Caco-2 (cell line): Measurements from ENCODE around the gene YIF1A. TPM values are rescaled to one million over a fixed set of nuclear protein-coding genes. Genes with fewer than 3 reads are reported as not detected.

Source experiments
- BruUV-seq: library from RNA; stranded (reverse); fragments of 400-500 nt; replicated peaks from 2 replicates; lab custom pipeline; 2021; lab: Mats Ljungman, UMichigan
- CTCF ChIA-PET: fragments of 300-600 bp; sonication (Branson Sonifier 250); formaldehyde crosslinking; loops from one replicate; lab custom pipeline; 2022; ENCODE audit warnings: antibody characterized with exemption; lab: Charles Lee
- POLR2A ChIA-PET: fragments of 300-600 bp; sonication (Branson Sonifier 250); formaldehyde crosslinking; loops from one replicate; lab custom pipeline; 2022; ENCODE audit warnings: antibody characterized with exemption; lab: Charles Lee
- DNase-seq, 2 experiments: peaks; one replicate each; pipeline versions ENCODE4 v3.0.0 to v3.0.0-alpha.2; 2020 to 2022
- H3K27me3 ChIP-seq: replicated peaks from 2 replicates; pipeline ENCODE4 v1.6.0; 2011; ENCODE audit warnings: low read length; ENCODE audit not compliant: control insufficient read depth, insufficient read depth
- H3K36me3 ChIP-seq: 2 replicates; pipeline ENCODE4 v1.5.1; 2011; ENCODE audit warnings: low read length; ENCODE audit not compliant: control insufficient read depth, insufficient read depth
- H3K4me1 ChIP-seq: fragments of 250-450 bp; sonication (Bioruptor Pico); 2 replicates; pipeline ENCODE4 v1.5.1; 2020; ENCODE audit warnings: mild to moderate bottlenecking
- H3K4me3 ChIP-seq: 2 replicates; pipeline ENCODE4 v1.5.1; 2011; ENCODE audit warnings: low read depth, mild to moderate bottlenecking, control low read depth, low read length
- H3K9me3 ChIP-seq: fragments of 250-450 bp; sonication (Bioruptor Pico); 2 replicates; pipeline ENCODE4 v1.5.1; 2020; ENCODE audit warnings: mild to moderate bottlenecking, moderate library complexity
- H3K27ac Mint-ChIP-seq: one replicate; pipeline ENCODE4 v1.8.0; 2022; ENCODE audit warnings: mixed read lengths; ENCODE audit not compliant: unreplicated experiment
- H3K27me3 Mint-ChIP-seq: one replicate; pipeline ENCODE4 v1.8.0; 2022; ENCODE audit warnings: mixed read lengths; ENCODE audit not compliant: insufficient read depth, unreplicated experiment
- H3K36me3 Mint-ChIP-seq: one replicate; pipeline ENCODE4 v1.8.0; 2022; ENCODE audit warnings: mild to moderate bottlenecking, mixed read lengths; ENCODE audit not compliant: insufficient read depth, unreplicated experiment
- H3K4me1 Mint-ChIP-seq: one replicate; pipeline ENCODE4 v1.8.0; 2022; ENCODE audit warnings: low read depth, mixed read lengths; ENCODE audit not compliant: unreplicated experiment
- H3K4me3 Mint-ChIP-seq: one replicate; pipeline ENCODE4 v1.8.0; 2022; ENCODE audit warnings: mild to moderate bottlenecking, moderate library complexity, mixed read lengths; ENCODE audit not compliant: unreplicated experiment
- H3K9me3 Mint-ChIP-seq: one replicate; pipeline ENCODE4 v1.8.0; 2022; ENCODE audit warnings: mixed read lengths; ENCODE audit not compliant: unreplicated experiment
- intact Hi-C: fragments of 100-400 bp; cut with micrococcal nuclease; formaldehyde crosslinking; loops from one replicate; pipeline ENCODE4 v1.10.0; 2022; ENCODE audit not compliant: unreplicated experiment
- total RNA-seq: library from RNA; stranded (reverse); gene quantifications from 2 replicates; pipeline ENCODE4 v1.2.3, GENCODE V29; 2022
- TF ChIP-seq, protein P1 (sequence below), 2 experiments: fragments of 200-600 bp in 1 of 2; IDR thresholded peaks; 1 replicate in 1 of 2; 2 replicates in 1 of 2; pipeline versions ENCODE4 v1.5.1 to v1.8.0; 2011 to 2022; ENCODE audit warnings: antibody characterized with exemption in 1 of 2, control low read depth in 1 of 2, inconsistent platforms in 1 of 2, low read depth in 1 of 2, low read length in 1 of 2, mild to moderate bottlenecking in 1 of 2, moderate library complexity in 1 of 2; ENCODE audit not compliant: insufficient read depth in 1 of 2, severe bottlenecking in 1 of 2, unreplicated experiment in 1 of 2

The YIF1A gene
- total RNA-seq, 1 experiment from 2014 or later, result 159 TPM

DNA sequence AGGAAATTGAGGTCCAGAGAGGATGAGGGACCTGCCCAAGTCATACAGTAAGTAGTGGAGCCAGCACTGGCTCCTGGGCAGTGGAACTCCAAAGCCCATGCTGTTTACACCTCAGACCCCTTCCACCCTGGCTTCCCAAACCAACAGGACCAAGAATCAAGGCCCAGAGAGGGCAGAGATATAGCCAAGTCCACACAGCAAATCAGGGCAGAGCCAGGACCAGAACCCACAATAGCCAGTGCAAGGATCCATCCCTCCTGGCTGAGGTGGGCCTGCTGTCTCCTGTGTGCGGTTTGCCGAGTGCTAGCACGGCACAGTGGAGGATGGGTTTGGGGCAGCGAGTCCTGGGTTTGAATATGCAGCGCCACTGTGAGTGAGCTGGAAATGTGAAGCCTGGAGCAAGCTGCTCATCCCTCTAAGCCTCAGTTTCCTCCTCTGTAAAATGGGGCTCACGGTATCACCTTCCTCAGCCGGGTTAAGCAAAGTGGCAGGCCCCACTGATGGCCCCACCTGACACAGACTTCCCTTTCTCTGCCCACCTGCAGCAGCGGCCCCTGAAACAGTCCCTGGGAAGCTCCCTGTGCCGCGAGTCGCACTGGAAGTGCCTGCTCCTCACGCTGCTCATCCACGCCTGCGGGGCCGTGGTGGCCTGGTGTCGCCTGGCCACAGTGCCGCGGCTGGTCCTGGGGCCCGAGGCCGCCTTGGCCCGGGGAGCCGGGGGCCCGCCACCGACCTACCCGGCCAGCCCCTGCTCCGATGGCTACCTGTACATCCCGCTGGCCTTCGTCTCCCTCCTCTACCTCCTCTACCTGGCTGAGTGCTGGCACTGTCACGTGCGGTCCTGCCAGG, 5.1 kb upstream of the YIF1A start:
- Histone ChIP-seq H3K36me3 (no peaks in the 10 kb centered on the region), H3K27me3 (no peaks in the 10 kb centered on the region; the same call in 1 of the 2 replicates), H3K4me1 (peaks cover 15% of the 10 kb centered on the region), H3K4me3 (no peak overlapping the region), H3K9me3 (no peaks in the 10 kb centered on the region)
- CTCF ChIA-PET, result no interaction called here
- BruUV-seq, result no TSS peak
- Mint-ChIP-seq H3K4me1 (peaks cover 22% of the 10 kb centered on the region), H3K4me3 (peak overlapping the region; percentile 41), H3K27me3 (peaks cover 6% of the 10 kb centered on the region), H3K9me3 (no peaks in the 10 kb centered on the region), H3K36me3 (peaks cover 18% of the 10 kb centered on the region), H3K27ac (no peak overlapping the region)
- TF ChIP-seq, protein P1, sequence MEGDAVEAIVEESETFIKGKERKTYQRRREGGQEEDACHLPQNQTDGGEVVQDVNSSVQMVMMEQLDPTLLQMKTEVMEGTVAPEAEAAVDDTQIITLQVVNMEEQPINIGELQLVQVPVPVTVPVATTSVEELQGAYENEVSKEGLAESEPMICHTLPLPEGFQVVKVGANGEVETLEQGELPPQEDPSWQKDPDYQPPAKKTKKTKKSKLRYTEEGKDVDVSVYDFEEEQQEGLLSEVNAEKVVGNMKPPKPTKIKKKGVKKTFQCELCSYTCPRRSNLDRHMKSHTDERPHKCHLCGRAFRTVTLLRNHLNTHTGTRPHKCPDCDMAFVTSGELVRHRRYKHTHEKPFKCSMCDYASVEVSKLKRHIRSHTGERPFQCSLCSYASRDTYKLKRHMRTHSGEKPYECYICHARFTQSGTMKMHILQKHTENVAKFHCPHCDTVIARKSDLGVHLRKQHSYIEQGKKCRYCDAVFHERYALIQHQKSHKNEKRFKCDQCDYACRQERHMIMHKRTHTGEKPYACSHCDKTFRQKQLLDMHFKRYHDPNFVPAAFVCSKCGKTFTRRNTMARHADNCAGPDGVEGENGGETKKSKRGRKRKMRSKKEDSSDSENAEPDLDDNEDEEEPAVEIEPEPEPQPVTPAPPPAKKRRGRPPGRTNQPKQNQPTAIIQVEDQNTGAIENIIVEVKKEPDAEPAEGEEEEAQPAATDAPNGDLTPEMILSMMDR (IDR thresholded peaks at IDR 0.05; ENCODE audit: insufficient read depth in 1 of 2, low read depth in 1 of 2, low read length in 1 of 2, severe bottlenecking in 1 of 2, unreplicated experiment in 1 of 2), result no peak
- no peak for DNase-seq
- POLR2A ChIA-PET, result no interaction called here
- intact Hi-C loops, result no loop called here

DNA sequence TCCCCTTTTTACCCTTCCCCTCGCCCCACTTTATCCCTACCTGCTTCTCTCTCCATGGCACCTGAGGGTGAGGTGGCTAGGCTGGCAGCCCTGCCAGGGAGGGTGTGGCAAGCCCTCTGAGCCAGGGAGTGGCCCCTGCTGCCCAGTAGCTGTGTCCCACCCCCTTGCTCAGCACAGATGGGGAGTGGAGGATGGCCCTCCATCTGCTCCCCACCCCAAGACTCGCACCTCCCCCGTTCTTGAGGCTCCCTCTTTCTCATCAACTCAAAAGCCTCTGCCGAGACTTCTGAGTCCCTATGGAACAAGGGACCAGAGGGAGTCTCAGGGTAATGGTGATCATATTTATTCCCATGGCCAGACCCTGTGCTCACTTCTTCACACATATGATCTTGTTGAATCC, 4.4 kb upstream of the YIF1A start:
- H3K27me3 Mint-ChIP-seq, result peaks cover 6% of the 10 kb centered on the region
- peaks cover 22% of the 10 kb centered on the region for H3K4me1 Mint-ChIP-seq
- H3K9me3 ChIP-seq, result no peaks in the 10 kb centered on the region
- DNase-seq, result peak in 1 of 2 experiments; percentile 32
- H3K4me1 ChIP-seq, result peaks cover 15% of the 10 kb centered on the region
- ChIA-PET POLR2A (no interaction called here), CTCF (no interaction called here)
- no peak overlapping the region for H3K4me3 ChIP-seq
- H3K27ac Mint-ChIP-seq, result no peak overlapping the region
- BruUV-seq, result no TSS peak
- no peaks in the 10 kb centered on the region for H3K36me3 ChIP-seq
- peaks cover 24% of the 10 kb centered on the region for H3K36me3 Mint-ChIP-seq
- H3K27me3 ChIP-seq, result no peaks in the 10 kb centered on the region; the same call in 1 of the 2 replicates
- TF ChIP-seq, protein P1 (IDR thresholded peaks at IDR 0.05; ENCODE audit: insufficient read depth in 1 of 2, low read depth in 1 of 2, low read length in 1 of 2, severe bottlenecking in 1 of 2, unreplicated experiment in 1 of 2), result no peak
- intact Hi-C loops, result no loop called here
- no peaks in the 10 kb centered on the region for H3K9me3 Mint-ChIP-seq
- H3K4me3 Mint-ChIP-seq, result peak overlapping the region; percentile 41

DNA sequence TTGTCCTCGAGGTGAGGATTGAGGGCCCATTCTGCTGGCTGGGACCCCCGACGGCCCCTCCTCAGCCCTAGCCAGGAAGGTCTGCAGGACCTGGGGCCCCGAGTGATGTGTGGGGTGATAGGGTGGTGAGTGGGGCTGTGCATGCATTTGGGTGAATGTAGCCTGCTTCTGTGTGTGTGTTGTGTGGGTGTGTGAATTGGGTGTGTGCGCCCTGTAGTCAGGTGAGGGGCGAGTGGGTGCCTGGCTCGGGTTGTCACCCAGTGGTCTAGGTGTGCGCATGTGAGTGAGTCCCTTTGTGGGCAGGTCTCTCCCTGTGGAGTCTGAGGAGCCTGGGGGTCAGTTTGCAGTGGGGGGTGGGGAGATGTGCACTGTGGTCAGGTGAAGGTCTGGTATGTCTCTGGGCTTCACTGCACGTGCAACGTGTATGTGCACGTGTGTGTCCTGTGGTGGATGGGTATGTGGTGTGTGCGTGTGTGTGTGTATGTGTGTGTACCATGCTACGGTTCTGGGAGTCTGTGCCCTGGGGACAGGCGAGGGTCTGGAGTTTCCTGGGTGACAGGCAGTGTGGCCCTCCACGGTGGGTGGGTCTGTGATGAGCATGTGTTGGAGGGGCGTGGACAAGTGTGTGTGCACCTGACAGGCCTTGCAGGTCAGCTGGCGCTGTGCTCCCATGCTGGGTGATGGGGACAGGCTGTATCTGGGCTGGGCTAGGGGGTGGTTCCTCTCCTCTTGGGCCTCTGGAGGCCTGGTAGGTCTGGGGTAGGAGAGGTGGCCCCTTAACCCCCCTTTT, 3.8 kb upstream of the YIF1A start:
- Histone ChIP-seq H3K9me3 (no peaks in the 10 kb centered on the region), H3K27me3 (no peaks in the 10 kb centered on the region; the same call in 1 of the 2 replicates), H3K4me1 (peaks cover 20% of the 10 kb centered on the region), H3K4me3 (peak overlapping the region; percentile 49), H3K36me3 (no peaks in the 10 kb centered on the region)
- DNase-seq, result peak in 1 of 2 experiments; percentile 50
- H3K9me3 Mint-ChIP-seq, result no peaks in the 10 kb centered on the region
- ChIA-PET POLR2A (no interaction called here), CTCF (no interaction called here)
- BruUV-seq, result no TSS peak
- TF ChIP-seq, protein P1 (IDR thresholded peaks at IDR 0.05; ENCODE audit: insufficient read depth in 1 of 2, low read depth in 1 of 2, low read length in 1 of 2, severe bottlenecking in 1 of 2, unreplicated experiment in 1 of 2), result no peak
- peaks cover 27% of the 10 kb centered on the region for H3K36me3 Mint-ChIP-seq
- H3K4me1 Mint-ChIP-seq, result peaks cover 22% of the 10 kb centered on the region
- H3K27me3 Mint-ChIP-seq, result peaks cover 6% of the 10 kb centered on the region
- peak overlapping the region; percentile 48 for H3K4me3 Mint-ChIP-seq
- peak overlapping the region; percentile 29 for H3K27ac Mint-ChIP-seq
- intact Hi-C loops, result no loop called here
